NT2/D1 (cell line): ENCODE data around the gene INPP5D.
"Not testable (repeated sequence)": the region's sequence is repeated elsewhere in the genome, so short reads cannot be mapped to it uniquely, and the experiment has no call there.

Experiments used
- DNase-seq: peaks from one replicate; pipeline ENCODE4 v3.0.0-alpha.2; 2011; ENCODE audit warnings: low read depth, low spot score
- H3K27me3 ChIP-seq: 2 replicates; pipeline ENCODE4 v1.6.0; 2011; ENCODE audit warnings: mild to moderate bottlenecking; ENCODE audit not compliant: insufficient read length, insufficient read depth
- H3K36me3 ChIP-seq: 2 replicates; pipeline ENCODE4 v1.6.1; 2011; ENCODE audit warnings: mild to moderate bottlenecking, low read length, mixed read lengths; ENCODE audit not compliant: insufficient read depth, insufficient read length
- H3K4me1 ChIP-seq: 2 replicates; pipeline ENCODE4 v1.5.1; 2011; ENCODE audit not compliant: insufficient read depth, insufficient read length
- H3K4me3 ChIP-seq: 2 replicates; pipeline ENCODE4 v1.5.1; 2011; ENCODE audit warnings: low read depth; ENCODE audit not compliant: insufficient read length
- H3K9ac ChIP-seq: 2 replicates; pipeline ENCODE4 v1.6.0; 2011; ENCODE audit warnings: low read depth; ENCODE audit not compliant: insufficient read length
- H3K9me3 ChIP-seq: 2 replicates; pipeline ENCODE4 v1.5.1; 2011; ENCODE audit warnings: mild to moderate bottlenecking, low read length; ENCODE audit not compliant: insufficient read depth
- SUZ12 ChIP-seq: IDR thresholded peaks from 2 replicates; pipeline ENCODE4 v1.6.1; 2011; ENCODE audit not compliant: insufficient read length, insufficient read depth; ENCODE audit errors: extremely low read depth
- YY1 ChIP-seq: IDR thresholded peaks from 2 replicates; pipeline ENCODE4 v1.6.1; 2011; ENCODE audit not compliant: insufficient read length, insufficient read depth
- ZNF274 ChIP-seq: IDR thresholded peaks from 2 replicates; pipeline ENCODE4 v1.6.1; 2011; ENCODE audit warnings: mild to moderate bottlenecking, low read depth, low read length

The INPP5D gene

GRCh38 chr2:233092432-233093165, 32.5 kb downstream of the INPP5D start:
- no peak for TF ChIP-seq SUZ12
- no peak for TF ChIP-seq YY1
- no peak for TF ChIP-seq ZNF274
- H3K27me3 ChIP-seq = no peaks in the 10 kb centered on the region
- H3K9me3 ChIP-seq = no peaks in the 10 kb centered on the region
- H3K4me3 ChIP-seq = no peak overlapping the region
- H3K4me1 ChIP-seq = no peaks in the 10 kb centered on the region
- DNase-seq = no peak
- H3K36me3 ChIP-seq = no peaks in the 10 kb centered on the region
- no peak overlapping the region for H3K9ac ChIP-seq

- Histone ChIP-seq H3K4me1 (no peaks in the 10 kb centered on the region), H3K9me3 (no peaks in the 10 kb centered on the region), H3K27me3 (no peaks in the 10 kb centered on the region), H3K4me3 (no peak overlapping the region), H3K36me3 (no peaks in the 10 kb centered on the region), H3K9ac (no peak overlapping the region)
- no peak for TF ChIP-seq ZNF274
- TF ChIP-seq SUZ12 = no peak
- no peak for TF ChIP-seq YY1
- DNase-seq = no peak
Observed at GRCh38 chr2:233093166-233093448, 33.0 kb downstream of the INPP5D start.

- TF ChIP-seq SUZ12 (no peak), YY1 (no peak), ZNF274 (no peak)
- Histone ChIP-seq H3K4me3 (no peak overlapping the region), H3K27me3 (no peaks in the 10 kb centered on the region), H3K4me1 (no peaks in the 10 kb centered on the region), H3K9me3 (no peaks in the 10 kb centered on the region), H3K9ac (no peak overlapping the region), H3K36me3 (no peaks in the 10 kb centered on the region)
- DNase-seq = no peak
Observed at GRCh38 chr2:233093721-233094120, 33.6 kb downstream of the INPP5D start.

- no peaks in the 10 kb centered on the region for H3K4me1 ChIP-seq
- no peaks in the 10 kb centered on the region for H3K36me3 ChIP-seq
- no peak overlapping the region for H3K4me3 ChIP-seq
- H3K9ac ChIP-seq = no peak overlapping the region
- TF ChIP-seq ZNF274 (no peak), YY1 (no peak), SUZ12 (no peak)
- DNase-seq = no peak
- no peaks in the 10 kb centered on the region for H3K27me3 ChIP-seq
- H3K9me3 ChIP-seq = no peaks in the 10 kb centered on the region
Observed at GRCh38 chr2:233094614-233095013, 34.5 kb downstream of the INPP5D start.

- DNase-seq = no peak
- TF ChIP-seq ZNF274 (no peak), YY1 (no peak), SUZ12 (no peak)
- Histone ChIP-seq H3K27me3 (no peaks in the 10 kb centered on the region), H3K9ac (no peak overlapping the region), H3K4me3 (no peak overlapping the region), H3K4me1 (no peaks in the 10 kb centered on the region), H3K9me3 (no peaks in the 10 kb centered on the region), H3K36me3 (no peaks in the 10 kb centered on the region)
Observed at GRCh38 chr2:233096006-233096405, 35.9 kb downstream of the INPP5D start.

- Histone ChIP-seq H3K4me1 (no peaks in the 10 kb centered on the region), H3K36me3 (no peaks in the 10 kb centered on the region), H3K9me3 (no peaks in the 10 kb centered on the region), H3K27me3 (no peaks in the 10 kb centered on the region), H3K4me3 (no peak overlapping the region), H3K9ac (no peak overlapping the region)
- no peak for DNase-seq
- TF ChIP-seq ZNF274 (no peak), SUZ12 (no peak), YY1 (no peak)
Observed at GRCh38 chr2:233098618-233099017, 38.5 kb downstream of the INPP5D start.

- not testable (repeated sequence) for H3K27me3 ChIP-seq, DNase-seq, H3K36me3 ChIP-seq, H3K4me1 ChIP-seq, H3K4me3 ChIP-seq, H3K9ac ChIP-seq, H3K9me3 ChIP-seq
Observed at GRCh38 chr2:233099820-233100191, 39.7 kb downstream of the INPP5D start.

- Histone ChIP-seq H3K9me3 (no peaks in the 10 kb centered on the region), H3K4me1 (no peaks in the 10 kb centered on the region), H3K4me3 (no peak overlapping the region), H3K27me3 (no peaks in the 10 kb centered on the region), H3K36me3 (no peaks in the 10 kb centered on the region), H3K9ac (no peak overlapping the region)
- no peak for DNase-seq
- TF ChIP-seq ZNF274 = no peak
- no peak for TF ChIP-seq SUZ12
- TF ChIP-seq YY1 = no peak
Observed at GRCh38 chr2:233100192-233100998, 40.3 kb downstream of the INPP5D start.
